GM12865 (cell line): ENCODE measurements around the gene CENPH.

Experiments used
- DNase-seq: peaks from one replicate; pipeline ENCODE4 v3.0.0; 2010; ENCODE audit warnings: low read depth
- H3K4me3 ChIP-seq: 2 replicates; pipeline ENCODE4 v1.5.1; 2011; ENCODE audit warnings: mild to moderate bottlenecking, low read depth, low read length, control low read depth
- TF ChIP-seq, protein P1 (sequence below): IDR thresholded peaks from 2 replicates; pipeline ENCODE4 v1.5.1; 2011; ENCODE audit warnings: low read length, control low read depth, low read depth, inconsistent platforms; ENCODE audit not compliant: insufficient read depth; ENCODE audit errors: missing control alignments

CENPH gene

DNA sequence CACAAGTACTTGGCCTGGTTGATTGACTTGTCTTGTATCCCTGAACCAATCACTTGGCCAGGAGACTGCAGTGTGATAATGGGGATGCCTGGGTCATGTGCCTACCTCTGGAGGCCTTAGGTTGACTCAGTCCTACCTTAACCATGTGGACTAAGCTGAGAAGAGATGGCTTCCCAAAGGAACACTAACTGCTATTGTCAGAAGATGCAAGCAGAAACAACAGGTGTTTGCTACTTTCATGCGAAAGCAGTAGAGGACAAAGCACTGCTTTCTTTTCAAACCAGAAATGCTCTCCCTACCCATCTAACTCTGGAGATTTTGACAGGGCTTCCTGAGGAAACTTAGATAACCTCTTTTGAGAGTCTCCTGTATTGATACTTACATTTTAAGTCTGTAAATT lies 68.2 kb downstream of the CENPH start:
- no peak for DNase-seq
- TF ChIP-seq, protein P1, sequence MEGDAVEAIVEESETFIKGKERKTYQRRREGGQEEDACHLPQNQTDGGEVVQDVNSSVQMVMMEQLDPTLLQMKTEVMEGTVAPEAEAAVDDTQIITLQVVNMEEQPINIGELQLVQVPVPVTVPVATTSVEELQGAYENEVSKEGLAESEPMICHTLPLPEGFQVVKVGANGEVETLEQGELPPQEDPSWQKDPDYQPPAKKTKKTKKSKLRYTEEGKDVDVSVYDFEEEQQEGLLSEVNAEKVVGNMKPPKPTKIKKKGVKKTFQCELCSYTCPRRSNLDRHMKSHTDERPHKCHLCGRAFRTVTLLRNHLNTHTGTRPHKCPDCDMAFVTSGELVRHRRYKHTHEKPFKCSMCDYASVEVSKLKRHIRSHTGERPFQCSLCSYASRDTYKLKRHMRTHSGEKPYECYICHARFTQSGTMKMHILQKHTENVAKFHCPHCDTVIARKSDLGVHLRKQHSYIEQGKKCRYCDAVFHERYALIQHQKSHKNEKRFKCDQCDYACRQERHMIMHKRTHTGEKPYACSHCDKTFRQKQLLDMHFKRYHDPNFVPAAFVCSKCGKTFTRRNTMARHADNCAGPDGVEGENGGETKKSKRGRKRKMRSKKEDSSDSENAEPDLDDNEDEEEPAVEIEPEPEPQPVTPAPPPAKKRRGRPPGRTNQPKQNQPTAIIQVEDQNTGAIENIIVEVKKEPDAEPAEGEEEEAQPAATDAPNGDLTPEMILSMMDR: no peak
- H3K4me3 ChIP-seq: no peak overlapping the region
